HG03045 (cell line): ENCODE results near the gene ZNF200.
"Not testable (repeated sequence)": the region's sequence is repeated elsewhere in the genome, so short reads cannot be mapped to it uniquely, and the experiment has no call there.

ENCODE experiments used
- ATAC-seq: cut with Tn5 transposase; IDR thresholded peaks from one replicate; pipeline ENCODE4 v1.9.1; 2021; ENCODE audit warnings: mild to moderate bottlenecking, moderate library complexity; ENCODE audit not compliant: unreplicated experiment

The ZNF200 gene

GRCh38 chr16:3234857-3235561, at the start of gene ZNF200:
Gene ZNF200 (minus strand): TSS chr16:3235158. CDS start chr16:3233755, 1,403 bp downstream.
- ATAC-seq = peak; percentile 92

- no peak for ATAC-seq
These were observed 48.8 kb upstream of the ZNF200 start for GRCh38 chr16:3283543-3284447.

- peak; percentile 75 for ATAC-seq
These were observed 48.0 kb upstream of the ZNF200 start, which contains the start of gene ZNF263 for GRCh38 chr16:3282730-3283542. Gene ZNF263 (plus strand): TSS chr16:3283491. CDS start chr16:3283819, 328 bp downstream.

GRCh38 chr16:3282103-3282729, 47.3 kb upstream of the ZNF200 start:
- ATAC-seq = peak; percentile 18

- no peak for ATAC-seq
These were observed 46.4 kb upstream of the ZNF200 start for GRCh38 chr16:3281222-3281820.

GRCh38 chr16:3276679-3277078, 41.7 kb upstream of the ZNF200 start:
- ATAC-seq = no peak

- ATAC-seq = no peak
These were observed 40.0 kb upstream of the ZNF200 start for GRCh38 chr16:3274947-3275346.

- no peak for ATAC-seq
These were observed 39.5 kb upstream of the ZNF200 start for GRCh38 chr16:3274490-3274889.

GRCh38 chr16:3271281-3271680, 36.3 kb upstream of the ZNF200 start:
- not testable (repeated sequence) for ATAC-seq

GRCh38 chr16:3270718-3271117, 35.8 kb upstream of the ZNF200 start:
- ATAC-seq = not testable (repeated sequence)

GRCh38 chr16:3268294-3268693, 33.3 kb upstream of the ZNF200 start:
- no peak for ATAC-seq

- ATAC-seq = no peak
These were observed 32.0 kb upstream of the ZNF200 start for GRCh38 chr16:3266873-3267537.

- ATAC-seq = peak; percentile 72
These were observed 29.4 kb upstream of the ZNF200 start for GRCh38 chr16:3264137-3265036.

- ATAC-seq = no peak
These were observed 27.6 kb upstream of the ZNF200 start for GRCh38 chr16:3262517-3262916.

- no peak for ATAC-seq
These were observed 24.9 kb upstream of the ZNF200 start for GRCh38 chr16:3259836-3260235.

GRCh38 chr16:3256866-3257465, 22.0 kb upstream of the ZNF200 start:
- no peak for ATAC-seq

GRCh38 chr16:3256146-3256865, 21.3 kb upstream of the ZNF200 start, which contains the start of gene MEFV:
Gene MEFV (minus strand): TSS chr16:3256633. CDS start chr16:3256587, 46 bp downstream.
- no peak for ATAC-seq
